HepG2 (cell line): ENCODE results near the gene IL6ST. TPM values are rescaled to one million over a fixed set of nuclear protein-coding genes. Genes with fewer than 3 reads are reported as not detected.

Source experiments
- CEBPG ChIP-seq: IDR thresholded peaks from 2 replicates; pipeline ENCODE4 v1.6.1; 2016
- DMAP1 ChIP-seq: IDR thresholded peaks from 2 replicates; pipeline ENCODE4 v1.6.1; 2016
- EEA1 ChIP-seq: sonication (generic); formaldehyde crosslinking; IDR thresholded peaks from 2 replicates; pipeline ENCODE4 v1.5.1; 2020; ENCODE audit warnings: mild to moderate bottlenecking, missing genetic modification reagents, borderline replicate concordance
- NCOA2 ChIP-seq: sonication (generic); formaldehyde crosslinking; IDR thresholded peaks from 2 replicates; pipeline ENCODE4 v1.8.0; 2022; ENCODE audit warnings: inconsistent platforms
- NONO ChIP-seq, 2 experiments: fragments of 450-650 bp in 1 of 2; sonication (generic) in 1 of 2; formaldehyde crosslinking in 1 of 2; IDR thresholded peaks in 1 of 2; conservative IDR thresholded peaks in 1 of 2; 2 replicates each; pipeline versions ENCODE4 v1.6.1 to v1.8.0; 2017 to 2022; ENCODE audit warnings: mild to moderate bottlenecking in 1 of 2, missing genetic modification reagents in 1 of 2, moderate library complexity in 1 of 2
- THAP11 ChIP-seq: IDR thresholded peaks from 2 replicates; pipeline ENCODE4 v1.6.1; 2016; ENCODE audit warnings: missing biosample characterization, missing genetic modification reagents
- TRAFD1 ChIP-seq: sonication (generic); formaldehyde crosslinking; IDR thresholded peaks from 2 replicates; pipeline ENCODE4 v1.5.1; 2020; ENCODE audit warnings: missing genetic modification reagents, mild to moderate bottlenecking, borderline replicate concordance
- polyA plus RNA-seq, 8 experiments: library from polyadenylated mRNA; depleted of rRNA in 3 of 8; stranded (reverse) in 7 of 8; unstranded in 1 of 8; fragments of >200 nt; fragmentation: Illumina TruSeq in 4 of 8; extraction: Trizol in 4 of 8; gene quantifications; 2 replicates each; pipeline versions ENCODE4 v1.2.1 to v1.2.3, GENCODE V29; 2011 to 2016; ENCODE audit warnings: low read depth in 4 of 8, missing spikeins in 1 of 8, mixed read lengths in 1 of 8; ENCODE audit not compliant: insufficient read depth in 1 of 8
- total RNA-seq, 5 experiments: library from RNA; depleted of rRNA; stranded (reverse); fragments of >200 nt; fragmentation: Illumina TruSeq; extraction: Trizol; gene quantifications; 2 replicates each; pipeline ENCODE4 v1.2.3, GENCODE V29; 2016; ENCODE audit warnings: low read depth in 1 of 5
- TF ChIP-seq, protein P1 (sequence below): sonication (generic); formaldehyde crosslinking; IDR thresholded peaks from 2 replicates; pipeline ENCODE4 v1.8.0; 2022; ENCODE audit warnings: mild to moderate bottlenecking, missing genetic modification reagents
- TF ChIP-seq, protein P2 (sequence below): sonication (generic); formaldehyde crosslinking; IDR thresholded peaks from 2 replicates; pipeline ENCODE4 v1.4.0; 2020; ENCODE audit warnings: missing genetic modification reagents, borderline replicate concordance
- TF ChIP-seq, protein P3 (sequence below): IDR thresholded peaks from 2 replicates; pipeline ENCODE4 v1.6.1; 2016; ENCODE audit warnings: missing compliant biosample characterization, missing genetic modification reagents, borderline replicate concordance

The IL6ST gene
- total and polyA plus RNA-seq, 2 of the 13 experiments (the other 11 are each of a cell fraction or from before 2014, with no cell fraction given) = 66.6 to 166 TPM

DNA sequence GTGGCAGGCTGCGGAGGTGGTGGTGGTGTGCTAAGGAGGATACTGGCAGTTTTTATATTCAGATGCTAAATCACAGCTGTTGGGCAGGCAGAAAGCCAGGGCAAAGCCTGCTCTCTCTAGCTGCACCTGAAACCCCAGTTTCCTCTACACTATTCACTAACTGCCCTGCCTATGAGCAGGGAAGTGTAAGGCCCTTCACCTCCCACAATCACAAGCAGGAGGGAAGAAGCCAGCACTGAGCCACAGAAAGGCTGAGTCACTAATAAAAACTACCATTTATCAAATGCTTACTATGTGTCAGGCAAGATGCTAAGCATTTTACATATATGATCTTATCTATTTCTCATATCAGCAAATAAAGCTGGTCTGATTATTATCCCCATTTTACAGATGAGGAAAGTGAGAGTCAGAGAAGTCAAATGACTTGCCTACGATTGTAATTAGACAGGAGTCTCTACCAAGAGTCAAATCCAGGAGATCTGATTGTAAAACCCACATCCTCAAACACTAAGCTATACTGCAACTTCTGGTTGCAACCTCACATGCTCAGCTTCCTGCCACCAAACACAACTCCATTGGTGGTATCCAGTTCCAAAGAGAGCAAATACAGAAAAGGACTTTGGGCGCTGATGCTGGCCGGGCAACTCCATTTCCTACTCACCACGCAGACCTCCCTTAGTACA lies 17.7 kb upstream of the IL6ST start (continued):
- TF ChIP-seq TRAFD1 (no peak), THAP11 (CRISPR knock-in tag) (peak; percentile 32; the same call in 1 of the 2 replicates), NCOA2 (CRISPR knock-in tag) (0 out of 2 replicates have a peak, but pooled peaks have one; percentile 32), CEBPG (CRISPR knock-in tag) (peak; percentile 61; the same call in 1 of the 2 replicates), DMAP1 (CRISPR knock-in tag) (peak; percentile 51; the same call in 1 of the 2 replicates), NONO (IDR thresholded peaks at IDR 0.05) (no peak), NONO (CRISPR knock-in tag; conservative IDR thresholded peaks at IDR 0.05) (0 out of 2 replicates have a peak, but pooled peaks have one; percentile 23), EEA1 (CRISPR knock-in tag) (no peak)
- TF ChIP-seq, protein P1, sequence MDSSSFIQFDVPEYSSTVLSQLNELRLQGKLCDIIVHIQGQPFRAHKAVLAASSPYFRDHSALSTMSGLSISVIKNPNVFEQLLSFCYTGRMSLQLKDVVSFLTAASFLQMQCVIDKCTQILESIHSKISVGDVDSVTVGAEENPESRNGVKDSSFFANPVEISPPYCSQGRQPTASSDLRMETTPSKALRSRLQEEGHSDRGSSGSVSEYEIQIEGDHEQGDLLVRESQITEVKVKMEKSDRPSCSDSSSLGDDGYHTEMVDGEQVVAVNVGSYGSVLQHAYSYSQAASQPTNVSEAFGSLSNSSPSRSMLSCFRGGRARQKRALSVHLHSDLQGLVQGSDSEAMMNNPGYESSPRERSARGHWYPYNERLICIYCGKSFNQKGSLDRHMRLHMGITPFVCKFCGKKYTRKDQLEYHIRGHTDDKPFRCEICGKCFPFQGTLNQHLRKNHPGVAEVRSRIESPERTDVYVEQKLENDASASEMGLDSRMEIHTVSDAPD (CRISPR knock-in tag) = peak; percentile 78; the same call in 1 of the 2 replicates
- TF ChIP-seq, protein P2, sequence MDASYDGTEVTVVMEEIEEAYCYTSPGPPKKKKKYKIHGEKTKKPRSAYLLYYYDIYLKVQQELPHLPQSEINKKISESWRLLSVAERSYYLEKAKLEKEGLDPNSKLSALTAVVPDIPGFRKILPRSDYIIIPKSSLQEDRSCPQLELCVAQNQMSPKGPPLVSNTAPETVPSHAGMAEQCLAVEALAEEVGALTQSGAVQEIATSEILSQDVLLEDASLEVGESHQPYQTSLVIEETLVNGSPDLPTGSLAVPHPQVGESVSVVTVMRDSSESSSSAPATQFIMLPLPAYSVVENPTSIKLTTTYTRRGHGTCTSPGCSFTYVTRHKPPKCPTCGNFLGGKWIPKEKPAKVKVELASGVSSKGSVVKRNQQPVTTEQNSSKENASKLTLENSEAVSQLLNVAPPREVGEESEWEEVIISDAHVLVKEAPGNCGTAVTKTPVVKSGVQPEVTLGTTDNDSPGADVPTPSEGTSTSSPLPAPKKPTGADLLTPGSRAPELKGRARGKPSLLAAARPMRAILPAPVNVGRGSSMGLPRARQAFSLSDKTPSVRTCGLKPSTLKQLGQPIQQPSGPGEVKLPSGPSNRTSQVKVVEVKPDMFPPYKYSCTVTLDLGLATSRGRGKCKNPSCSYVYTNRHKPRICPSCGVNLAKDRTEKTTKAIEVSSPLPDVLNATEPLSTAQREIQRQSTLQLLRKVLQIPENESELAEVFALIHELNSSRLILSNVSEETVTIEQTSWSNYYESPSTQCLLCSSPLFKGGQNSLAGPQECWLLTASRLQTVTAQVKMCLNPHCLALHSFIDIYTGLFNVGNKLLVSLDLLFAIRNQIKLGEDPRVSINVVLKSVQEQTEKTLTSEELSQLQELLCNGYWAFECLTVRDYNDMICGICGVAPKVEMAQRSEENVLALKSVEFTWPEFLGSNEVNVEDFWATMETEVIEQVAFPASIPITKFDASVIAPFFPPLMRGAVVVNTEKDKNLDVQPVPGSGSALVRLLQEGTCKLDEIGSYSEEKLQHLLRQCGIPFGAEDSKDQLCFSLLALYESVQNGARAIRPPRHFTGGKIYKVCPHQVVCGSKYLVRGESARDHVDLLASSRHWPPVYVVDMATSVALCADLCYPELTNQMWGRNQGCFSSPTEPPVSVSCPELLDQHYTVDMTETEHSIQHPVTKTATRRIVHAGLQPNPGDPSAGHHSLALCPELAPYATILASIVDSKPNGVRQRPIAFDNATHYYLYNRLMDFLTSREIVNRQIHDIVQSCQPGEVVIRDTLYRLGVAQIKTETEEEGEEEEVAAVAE (CRISPR knock-in tag) = 0 out of 2 replicates have a peak, but pooled peaks have one; percentile 49
- TF ChIP-seq, protein P3, sequence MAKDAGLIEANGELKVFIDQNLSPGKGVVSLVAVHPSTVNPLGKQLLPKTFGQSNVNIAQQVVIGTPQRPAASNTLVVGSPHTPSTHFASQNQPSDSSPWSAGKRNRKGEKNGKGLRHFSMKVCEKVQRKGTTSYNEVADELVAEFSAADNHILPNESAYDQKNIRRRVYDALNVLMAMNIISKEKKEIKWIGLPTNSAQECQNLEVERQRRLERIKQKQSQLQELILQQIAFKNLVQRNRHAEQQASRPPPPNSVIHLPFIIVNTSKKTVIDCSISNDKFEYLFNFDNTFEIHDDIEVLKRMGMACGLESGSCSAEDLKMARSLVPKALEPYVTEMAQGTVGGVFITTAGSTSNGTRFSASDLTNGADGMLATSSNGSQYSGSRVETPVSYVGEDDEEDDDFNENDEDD (CRISPR knock-in tag) = peak; percentile 90
- TF ChIP-seq, all 625 proteins: peak for 112
